HG03565 (cell line): ENCODE data around the gene LTBP1.
"Not testable (repeated sequence)": the region's sequence is repeated elsewhere in the genome, so short reads cannot be mapped to it uniquely, and the experiment has no call there.

Experiments used
- ATAC-seq: cut with Tn5 transposase; IDR thresholded peaks from one replicate; pipeline ENCODE4 v1.9.1; 2021; ENCODE audit warnings: mild to moderate bottlenecking, moderate library complexity; ENCODE audit not compliant: unreplicated experiment

Gene LTBP1

DNA sequence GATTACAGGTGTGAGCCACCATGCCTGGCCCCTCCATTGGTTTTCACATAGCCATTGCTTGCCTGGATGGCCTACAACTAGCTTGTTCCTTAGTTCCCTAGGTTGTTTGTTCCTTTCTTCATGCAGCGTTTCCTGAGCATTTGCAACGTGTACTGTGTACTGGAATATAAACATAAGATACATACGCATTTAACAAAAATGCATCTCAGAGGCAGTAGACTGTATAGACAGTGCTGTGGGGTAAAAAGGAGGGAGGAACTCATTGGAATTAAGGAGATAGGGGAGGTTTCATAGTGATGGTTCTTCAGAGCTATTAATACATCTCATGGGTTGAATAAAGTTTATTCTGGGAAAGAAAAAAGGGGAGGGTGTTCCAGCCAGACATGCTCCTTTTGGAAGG is 269.2 kb downstream of the LTBP1 start:
- no peak for ATAC-seq

DNA sequence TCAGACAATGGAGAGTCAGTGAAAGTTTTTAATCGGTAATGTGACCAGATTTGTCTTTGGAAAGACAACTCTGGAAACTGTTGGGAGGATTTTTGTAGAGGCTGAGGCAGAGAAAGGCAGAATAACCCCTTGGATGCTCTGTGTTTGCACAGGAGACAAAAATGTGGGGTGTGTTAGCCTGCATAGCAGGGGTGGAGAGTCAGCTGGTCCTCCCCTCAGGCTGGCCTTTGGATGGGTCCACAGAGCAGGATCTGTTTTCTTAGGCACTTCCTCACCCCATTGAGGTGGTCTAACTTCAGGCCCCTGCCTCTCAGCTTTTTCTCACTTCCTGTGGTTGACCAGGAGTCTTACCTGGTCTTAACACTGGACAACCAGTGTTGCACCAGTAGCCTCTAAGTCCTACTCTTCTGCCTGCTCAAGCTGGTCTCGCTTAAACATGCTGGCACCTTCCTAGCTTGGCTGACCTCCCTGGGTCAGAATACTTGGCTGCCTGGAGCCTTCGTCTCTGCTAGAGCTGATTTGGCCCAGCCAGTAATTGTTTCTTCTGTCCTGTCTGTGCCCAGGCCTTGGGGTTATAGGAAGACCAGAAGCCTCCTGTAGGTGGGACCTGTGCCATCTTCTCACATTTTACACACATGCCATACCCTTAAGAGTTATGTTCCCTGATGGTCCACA is 269.9 kb downstream of the LTBP1 start:
- no peak for ATAC-seq

DNA sequence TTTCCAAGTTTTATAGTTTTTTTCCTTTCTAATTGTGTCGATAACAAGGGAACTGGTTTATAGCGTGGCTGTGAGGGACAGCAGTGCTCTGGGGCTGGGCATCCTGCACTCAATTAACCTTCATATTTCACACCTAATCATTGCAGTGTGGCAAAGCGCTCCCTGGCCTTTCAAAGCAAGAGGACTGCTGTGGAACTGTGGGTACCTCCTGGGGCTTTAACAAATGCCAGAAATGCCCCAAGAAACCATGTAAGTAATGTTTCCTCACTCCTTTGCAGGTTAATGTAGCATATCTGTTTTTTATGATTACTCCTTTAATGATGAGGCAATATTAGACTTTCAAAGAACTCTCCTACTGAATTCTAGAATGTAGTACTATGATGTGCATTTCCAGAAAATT is 270.7 kb downstream of the LTBP1 start:
- ATAC-seq = no peak

DNA sequence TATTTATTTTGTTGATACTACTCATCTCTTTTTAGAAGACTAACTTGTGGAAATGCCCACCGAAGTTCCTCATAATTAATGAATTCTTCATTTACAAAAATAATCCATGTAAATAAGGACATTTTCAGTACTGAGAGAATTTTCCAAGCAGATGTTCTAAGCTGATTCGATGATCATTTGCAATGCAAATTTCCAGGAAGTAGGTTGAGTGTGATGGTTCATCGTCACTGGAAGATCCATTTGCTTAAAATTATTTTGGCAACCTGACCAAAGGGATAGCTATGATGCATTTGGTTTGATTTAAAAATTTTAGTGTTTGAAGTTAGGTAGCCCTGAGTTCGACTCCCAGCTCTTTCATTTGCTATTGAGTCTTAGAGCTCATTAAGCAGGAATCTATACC is 272.4 kb downstream of the LTBP1 start:
- no peak for ATAC-seq

DNA sequence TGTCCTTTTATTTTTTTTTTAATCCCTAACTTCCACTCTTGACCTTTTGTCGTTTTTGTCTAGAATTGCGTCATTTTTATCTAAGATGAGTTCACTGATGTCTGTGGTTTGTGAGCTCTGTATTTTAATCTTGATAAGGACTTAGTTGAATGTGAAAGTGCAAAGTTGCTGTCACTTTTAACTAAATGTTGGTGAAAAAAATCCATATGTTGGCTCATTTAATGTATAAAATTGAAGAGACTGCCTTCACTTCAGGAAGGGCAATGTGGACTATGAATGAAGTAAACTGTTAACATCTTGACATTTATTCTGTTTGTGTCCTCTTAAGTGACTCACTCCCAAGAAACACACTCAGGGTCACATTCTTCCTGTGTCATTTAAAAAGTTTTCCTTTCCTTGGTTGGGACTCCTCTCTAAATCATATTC is 273.1 kb downstream of the LTBP1 start:
- ATAC-seq = no peak

DNA sequence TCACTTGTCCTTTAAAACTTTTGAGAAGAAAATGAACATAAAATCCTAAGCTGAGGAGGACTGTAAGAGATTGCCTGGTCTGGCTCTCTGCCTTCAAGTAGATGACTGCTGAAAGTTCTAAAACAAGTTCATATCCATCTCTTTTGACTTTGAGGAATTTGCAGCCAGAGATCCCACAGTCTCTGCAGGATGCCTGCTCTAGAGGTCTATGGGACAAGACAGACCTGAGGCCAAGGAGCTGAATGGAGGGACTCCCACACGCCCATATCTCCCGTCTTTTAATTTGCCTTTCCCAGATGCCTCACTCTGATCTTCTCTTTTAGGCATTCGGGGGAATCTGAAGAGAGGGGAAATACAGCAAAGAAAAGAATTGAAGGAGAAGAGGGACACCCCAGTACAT is 273.8 kb downstream of the LTBP1 start:
- ATAC-seq = no peak

DNA sequence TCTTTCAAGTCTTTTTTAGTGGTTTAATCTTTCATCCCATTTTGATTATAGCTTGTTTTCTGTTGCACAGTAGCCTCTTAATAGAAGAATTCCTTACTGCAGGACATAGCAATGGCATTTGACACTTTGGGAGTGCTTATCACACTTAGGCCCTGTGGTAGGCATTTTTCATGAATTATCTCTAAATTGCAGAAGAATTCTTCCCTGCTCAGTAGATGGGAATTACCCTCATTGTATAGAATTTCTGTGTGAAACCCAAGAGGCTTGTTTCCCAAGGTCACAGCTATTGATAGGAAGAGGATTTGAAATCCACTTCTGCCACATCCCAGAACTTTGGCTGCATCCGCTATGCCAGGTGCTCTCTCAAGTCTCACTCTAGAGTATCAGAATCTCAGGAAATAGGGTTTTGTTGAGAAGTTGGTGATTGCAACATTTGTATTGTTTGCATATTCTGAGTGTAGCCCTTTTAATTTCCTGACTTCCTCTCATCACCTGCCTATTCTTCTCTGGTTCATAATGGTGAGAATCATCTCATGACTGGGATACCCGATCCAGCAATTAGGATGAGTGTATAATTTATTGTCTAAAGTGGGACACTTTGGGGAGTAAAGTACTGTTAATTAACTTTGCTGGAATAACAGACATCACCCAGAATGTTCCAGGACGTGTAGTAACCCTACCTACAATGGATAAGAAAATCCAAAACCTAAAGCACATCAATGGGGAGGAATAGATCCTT is 274.5 kb downstream of the LTBP1 start:
- ATAC-seq = no peak

DNA sequence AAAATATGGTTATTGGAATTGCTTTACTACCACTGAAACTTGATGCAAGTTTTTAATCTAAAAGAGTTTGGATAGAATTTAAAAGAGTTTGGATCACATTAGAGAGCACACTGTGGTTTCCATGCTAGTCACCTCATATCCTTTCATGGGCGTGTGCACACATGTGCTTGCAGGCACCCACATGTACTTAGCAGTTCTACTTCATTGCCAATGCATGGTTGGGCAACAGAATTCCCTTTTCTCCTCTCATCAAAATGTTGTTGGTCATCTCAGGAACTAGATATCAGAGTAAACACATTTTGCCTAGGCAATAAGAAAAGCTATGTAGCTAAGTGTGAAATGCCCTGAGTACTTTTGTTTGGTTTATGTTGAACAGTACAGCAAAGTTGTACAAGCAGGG is 275.6 kb downstream of the LTBP1 start:
- ATAC-seq = no peak

DNA sequence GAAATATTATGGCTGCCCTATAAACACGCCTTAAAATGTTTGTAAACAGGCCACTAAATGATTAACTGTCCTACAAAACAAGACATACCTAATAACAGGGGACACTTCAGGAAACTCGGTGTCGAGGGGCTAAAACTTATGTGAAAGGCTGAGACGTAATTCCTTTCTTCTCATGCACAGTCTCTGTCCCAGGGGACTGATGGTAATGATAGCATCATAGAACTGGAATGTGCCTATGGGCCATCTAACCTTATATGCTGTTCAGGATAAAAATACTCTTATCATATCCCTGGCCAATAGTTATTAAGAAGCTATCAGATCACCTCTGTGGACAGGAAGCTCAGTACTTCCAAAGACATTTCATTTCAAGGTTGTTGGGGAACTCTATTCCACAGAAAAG is 277.1 kb downstream of the LTBP1 start:
- ATAC-seq = no peak

DNA sequence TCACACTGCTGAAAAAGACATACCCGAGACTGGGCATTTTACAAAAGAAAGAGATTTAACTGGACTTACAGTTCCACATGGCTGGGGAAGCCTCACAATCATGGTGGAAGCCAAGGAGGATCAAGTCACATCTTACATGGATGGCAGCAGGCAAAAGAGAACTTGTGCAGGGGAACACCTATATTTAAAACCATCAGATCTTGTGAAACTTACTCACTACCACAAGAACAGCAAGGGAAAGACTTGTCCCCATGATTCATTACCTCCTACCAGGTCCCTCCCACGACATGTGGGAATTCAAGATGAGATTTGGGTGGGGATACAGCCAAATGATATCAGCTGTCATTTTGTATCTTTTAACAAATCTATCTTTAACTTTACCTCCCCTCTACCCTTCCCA is 278.6 kb downstream of the LTBP1 start:
- no peak for ATAC-seq

DNA sequence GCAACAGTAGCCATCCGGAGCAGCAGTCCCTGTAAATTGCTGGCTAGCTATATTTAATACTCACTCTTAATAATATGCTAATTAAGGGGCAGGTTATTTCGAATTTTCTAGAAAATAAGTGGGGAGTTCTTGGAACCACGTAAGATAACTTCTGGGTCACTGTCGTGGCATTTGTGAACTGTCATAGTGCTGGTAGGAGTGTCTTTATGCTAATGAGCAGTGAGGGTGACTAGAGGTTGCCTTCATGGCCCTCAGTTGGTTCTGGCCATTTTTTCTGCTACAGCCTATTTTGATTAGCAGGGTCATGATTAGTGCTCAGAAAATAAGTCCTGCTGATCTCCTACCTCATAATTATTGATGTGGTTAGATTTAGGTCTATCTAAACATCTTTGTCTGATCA is 279.8 kb downstream of the LTBP1 start:
- no peak for ATAC-seq

DNA sequence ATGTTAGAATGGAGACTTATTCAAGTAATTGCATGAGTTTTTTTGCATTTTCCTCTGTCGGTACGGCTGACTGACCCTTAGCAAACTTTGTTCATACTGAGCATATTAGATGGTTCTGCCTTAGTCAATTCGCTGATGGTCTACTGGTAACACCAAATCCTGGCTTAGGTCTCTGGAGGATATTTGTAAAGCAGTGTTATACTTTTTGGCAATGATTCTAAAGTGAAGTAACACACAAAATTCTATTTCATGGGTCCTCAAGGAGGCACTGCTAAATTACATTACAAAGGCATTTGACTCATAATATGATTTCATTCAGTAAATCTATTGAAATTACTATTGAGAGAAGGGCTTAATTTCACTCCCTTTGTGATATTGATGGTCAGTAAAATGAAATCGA is 282.9 kb downstream of the LTBP1 start:
- no peak for ATAC-seq

DNA sequence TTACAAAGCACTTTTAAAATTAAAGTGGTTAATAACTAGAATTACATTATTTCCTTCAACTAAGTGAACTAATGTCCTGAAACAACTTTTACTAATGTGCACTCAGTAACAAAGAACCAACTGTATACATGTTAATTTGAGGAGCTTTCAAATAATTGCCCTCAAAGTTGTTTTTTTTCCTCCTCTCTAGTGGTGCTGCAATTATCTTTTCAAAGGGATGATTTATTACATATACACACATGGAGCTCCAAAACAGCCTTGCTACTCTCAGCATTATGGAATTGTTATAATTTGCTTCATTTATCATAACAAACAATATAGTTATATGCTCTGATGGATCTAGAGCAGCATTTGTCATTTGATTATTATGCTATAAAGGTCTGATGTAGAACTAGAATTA is 283.4 kb downstream of the LTBP1 start:
- ATAC-seq = no peak

DNA sequence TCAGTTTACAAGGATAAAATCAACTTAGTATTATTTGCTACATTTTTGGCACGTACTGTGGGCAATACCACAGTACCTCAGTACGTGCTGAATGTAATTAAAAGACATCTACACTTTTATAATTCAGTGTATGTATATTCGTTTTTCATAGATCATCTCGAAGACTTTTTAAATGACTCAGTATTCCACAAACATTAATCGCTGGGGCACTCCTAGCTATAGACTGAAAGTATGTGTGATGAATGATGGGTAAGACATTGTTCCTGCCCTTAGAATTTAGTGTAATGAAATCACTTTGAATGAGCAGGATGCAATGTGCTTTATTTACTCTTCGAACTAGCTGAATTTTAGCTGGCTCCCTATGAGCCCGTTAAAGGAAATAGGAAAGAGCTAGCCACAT is 284.1 kb downstream of the LTBP1 start:
- no peak for ATAC-seq

DNA sequence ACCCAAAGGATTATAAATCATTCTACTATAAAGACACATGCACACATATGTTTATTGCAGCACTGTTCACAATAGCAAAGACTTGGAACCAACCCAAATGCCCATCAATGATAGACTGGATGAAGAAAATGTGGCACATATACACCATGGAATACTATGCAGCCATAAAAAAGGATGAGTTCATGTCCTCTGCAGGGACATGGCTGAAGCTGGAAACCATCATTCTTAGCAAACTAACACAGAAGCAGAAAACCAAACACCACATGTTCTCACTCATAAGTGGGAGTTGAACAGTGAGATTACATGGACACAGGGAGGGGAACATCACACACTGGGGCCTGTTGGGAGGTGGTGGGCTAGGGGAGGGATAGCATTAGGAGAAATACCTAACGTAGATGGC is 288.8 kb downstream of the LTBP1 start:
- not testable (repeated sequence) for ATAC-seq

DNA sequence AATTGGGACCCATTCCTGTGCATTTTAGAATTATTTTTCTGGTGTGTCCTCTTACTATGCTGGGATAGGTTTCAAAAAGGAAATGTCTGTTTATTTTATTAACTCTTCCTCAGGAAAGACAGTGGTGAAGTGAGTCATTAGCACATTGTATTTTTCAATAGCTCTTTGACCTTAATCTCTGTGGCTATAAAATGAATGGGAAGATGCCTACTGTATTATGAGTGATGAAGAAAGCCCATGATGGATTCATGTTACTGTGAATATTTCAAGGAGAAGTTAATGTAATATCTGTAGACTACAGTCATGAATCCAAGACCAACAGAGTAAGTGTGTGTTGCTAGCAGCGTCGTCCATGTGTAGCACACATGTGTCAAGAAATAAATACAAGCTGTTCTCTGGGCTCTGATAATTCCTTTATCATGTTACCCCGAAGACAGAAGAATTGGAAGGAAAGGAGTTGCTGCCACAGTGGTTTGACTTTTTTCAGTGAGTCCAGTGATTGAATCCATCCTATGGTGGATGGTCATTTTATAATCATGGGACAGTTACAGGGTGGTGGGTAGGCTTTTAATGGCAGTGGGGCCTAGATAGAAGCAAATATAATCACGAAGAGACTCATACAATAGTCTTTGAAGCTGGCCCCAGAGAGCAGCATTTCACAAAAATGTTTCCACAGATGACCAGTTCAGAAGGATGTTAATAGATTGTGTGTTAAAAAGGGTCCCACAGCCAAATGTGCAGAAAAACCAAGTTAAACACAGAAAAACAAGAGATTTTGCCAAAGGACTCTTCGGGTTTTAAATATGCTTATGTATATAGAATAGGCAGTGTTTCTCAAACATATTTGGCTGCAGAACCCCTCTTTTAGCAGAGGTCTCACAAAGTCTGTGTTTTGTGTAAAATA is 290.0 kb downstream of the LTBP1 start:
- ATAC-seq = no peak

DNA sequence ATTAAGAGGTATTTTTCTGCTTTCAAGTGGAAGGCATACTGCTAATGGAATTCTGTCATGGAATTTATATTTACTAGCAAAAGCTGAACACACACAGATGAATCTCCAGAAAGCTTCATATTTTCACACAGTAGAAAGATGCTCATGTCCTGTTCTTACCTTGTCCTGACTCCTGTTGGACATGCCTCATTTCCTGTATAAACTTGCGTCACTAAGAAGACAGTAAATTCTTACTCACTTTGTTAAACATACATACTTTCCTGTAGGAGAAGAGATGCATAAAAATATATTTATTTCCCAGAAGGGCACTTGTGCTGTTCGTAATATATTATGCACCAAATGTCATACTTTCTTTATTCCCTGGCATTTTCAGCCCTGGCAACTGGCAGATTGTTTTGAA is 291.4 kb downstream of the LTBP1 start:
- ATAC-seq = no peak

DNA sequence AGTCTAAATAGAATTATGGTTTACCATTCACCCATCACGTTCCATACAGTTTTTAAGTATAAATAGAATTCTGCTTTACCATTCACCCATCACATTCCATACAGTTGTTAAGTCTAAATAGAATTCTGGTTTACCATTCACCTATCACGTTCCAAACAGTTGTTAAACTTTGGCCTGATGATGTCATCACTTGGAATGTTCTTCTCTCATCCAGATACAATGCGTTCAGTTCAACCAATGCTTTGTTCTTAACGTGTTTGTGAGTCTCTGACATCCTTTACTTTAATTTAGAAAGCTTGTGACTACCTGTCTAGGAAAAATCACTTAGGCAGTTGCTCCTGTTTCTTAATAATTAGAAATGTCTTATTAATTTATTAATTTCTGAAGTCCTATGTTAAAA is 293.4 kb downstream of the LTBP1 start:
- no peak for ATAC-seq

DNA sequence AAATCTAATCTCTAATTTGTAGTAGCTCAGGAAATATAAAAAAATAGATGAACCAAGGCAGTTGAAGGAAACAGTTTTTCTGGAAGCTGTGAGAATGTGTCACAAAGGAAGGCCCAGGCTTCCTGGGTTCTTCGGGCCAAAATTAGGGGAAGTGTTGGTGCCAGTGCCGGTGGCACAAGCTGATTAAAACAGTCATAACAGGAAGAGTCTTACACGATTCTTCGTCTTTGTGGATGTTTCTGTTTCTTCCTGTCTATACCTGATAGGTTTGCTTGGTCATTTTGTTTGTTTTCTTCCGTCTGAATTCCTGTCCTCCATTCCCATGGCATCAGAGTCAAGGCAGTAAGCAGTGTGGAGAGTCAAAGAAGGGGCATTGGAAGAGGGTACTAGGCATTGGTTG is 294.3 kb downstream of the LTBP1 start:
- ATAC-seq = no peak

DNA sequence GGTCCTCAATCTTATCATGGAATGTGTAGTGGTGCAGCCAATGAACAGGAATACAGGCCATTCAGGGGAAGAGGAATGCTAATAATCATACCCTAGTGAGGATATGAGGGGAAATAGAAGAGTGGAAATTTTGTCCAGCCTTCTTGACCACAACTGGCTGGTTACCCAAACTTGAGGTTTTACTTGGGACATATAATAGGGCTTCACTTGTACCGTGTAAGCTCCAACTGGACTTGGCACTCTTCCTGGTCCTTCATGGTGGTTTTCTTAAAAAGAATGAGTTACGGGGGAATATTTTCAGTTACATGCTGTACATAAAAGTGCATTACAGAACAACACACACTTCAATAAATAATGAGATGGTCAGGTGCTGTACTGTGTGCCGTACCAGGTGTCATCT is 294.8 kb downstream of the LTBP1 start:
- no peak for ATAC-seq

DNA sequence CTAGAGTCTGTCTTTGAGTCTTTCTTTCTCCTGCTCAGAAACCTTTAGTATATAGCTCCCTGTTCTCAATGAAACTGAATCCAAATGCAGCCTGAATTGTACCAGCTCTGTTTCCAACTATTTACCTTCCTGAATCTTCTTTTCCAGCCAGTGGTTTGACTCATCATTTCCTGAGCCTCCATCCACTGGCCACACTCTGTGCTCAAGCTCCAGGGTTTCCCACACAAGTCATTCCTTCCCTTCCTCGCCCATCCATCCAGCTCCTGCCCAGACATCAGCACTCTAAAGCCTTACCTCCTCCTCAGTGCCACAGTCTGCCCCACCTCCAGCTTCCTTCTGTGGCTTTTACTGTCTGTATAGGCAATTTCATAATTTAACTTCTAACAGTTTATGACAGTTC is 296.1 kb downstream of the LTBP1 start:
- no peak for ATAC-seq

DNA sequence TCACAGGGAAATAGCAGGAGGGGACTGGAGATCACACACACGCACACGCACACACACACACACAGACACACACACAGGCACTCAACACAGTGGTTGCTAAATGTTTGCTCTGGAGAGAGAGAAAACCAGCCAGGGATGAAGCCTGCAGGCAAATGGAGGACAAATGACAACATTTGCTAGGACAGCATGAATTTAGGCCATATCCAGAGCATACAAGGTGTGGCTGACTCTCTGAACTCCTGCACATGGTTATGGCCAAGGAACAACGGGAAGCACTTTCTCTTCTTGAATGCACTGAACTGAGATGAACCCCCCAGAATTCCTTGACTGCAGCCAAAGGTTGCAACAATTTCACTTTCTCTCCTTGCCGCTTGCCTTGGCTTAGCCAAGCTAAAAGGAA is 299.7 kb downstream of the LTBP1 start:
- ATAC-seq = no peak
